ENCODE data around the gene CAPZB. TPM values are rescaled to one million over a fixed set of nuclear protein-coding genes. Genes with fewer than 3 reads are reported as not detected.

CAPZB gene
- total RNA-seq, 3 donors from 2014 or later (not counting 1 experiment from before 2014, with no cell fraction given): 369 to 393 (median 375) TPM

GRCh38 chr1:19325368-19325957 lies 159.9 kb downstream of the CAPZB start:
- DNase-seq: no peak
- Mint-ChIP-seq H3K4me3 (no peak overlapping the region), H3K4me1 (peaks cover 0 to 5% of the 10 kb centered on the region in 2 donors), H3K27ac (no peak overlapping the region), H3K36me3 (no peaks in the 10 kb centered on the region), H3K9me3 (no peaks in the 10 kb centered on the region), H3K27me3 (ENCODE audit: low read depth in 2 of 2) (no peaks in the 10 kb centered on the region)
- Histone ChIP-seq H3K27me3 (ENCODE audit: control insufficient read depth, insufficient read depth, low read length) (no peaks in the 10 kb centered on the region), H3K4me3 (ENCODE audit: low read length) (no peak overlapping the region), H3K36me3 (ENCODE audit: control insufficient read depth, insufficient read depth, low read length) (peaks cover 21% of the 10 kb centered on the region), H3K4me1 (ENCODE audit: control insufficient read depth, insufficient read depth, low read length) (no peaks in the 10 kb centered on the region), H3K27ac (ENCODE audit: low read length) (no peak overlapping the region), H3K9me3 (ENCODE audit: control insufficient read depth, insufficient read depth, low read length) (no peaks in the 10 kb centered on the region)
- intact Hi-C loops (cut with micrococcal nuclease): no loop called here
- TF ChIP-seq, protein P1, sequence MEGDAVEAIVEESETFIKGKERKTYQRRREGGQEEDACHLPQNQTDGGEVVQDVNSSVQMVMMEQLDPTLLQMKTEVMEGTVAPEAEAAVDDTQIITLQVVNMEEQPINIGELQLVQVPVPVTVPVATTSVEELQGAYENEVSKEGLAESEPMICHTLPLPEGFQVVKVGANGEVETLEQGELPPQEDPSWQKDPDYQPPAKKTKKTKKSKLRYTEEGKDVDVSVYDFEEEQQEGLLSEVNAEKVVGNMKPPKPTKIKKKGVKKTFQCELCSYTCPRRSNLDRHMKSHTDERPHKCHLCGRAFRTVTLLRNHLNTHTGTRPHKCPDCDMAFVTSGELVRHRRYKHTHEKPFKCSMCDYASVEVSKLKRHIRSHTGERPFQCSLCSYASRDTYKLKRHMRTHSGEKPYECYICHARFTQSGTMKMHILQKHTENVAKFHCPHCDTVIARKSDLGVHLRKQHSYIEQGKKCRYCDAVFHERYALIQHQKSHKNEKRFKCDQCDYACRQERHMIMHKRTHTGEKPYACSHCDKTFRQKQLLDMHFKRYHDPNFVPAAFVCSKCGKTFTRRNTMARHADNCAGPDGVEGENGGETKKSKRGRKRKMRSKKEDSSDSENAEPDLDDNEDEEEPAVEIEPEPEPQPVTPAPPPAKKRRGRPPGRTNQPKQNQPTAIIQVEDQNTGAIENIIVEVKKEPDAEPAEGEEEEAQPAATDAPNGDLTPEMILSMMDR (IDR thresholded peaks at IDR 0.05): no peak
- ATAC-seq: peak in 1 of 3 donors; percentile 73
- 91% methylated on average over 19 of the region's 19 CpGs for WGBS (ENCODE audit: insufficient coverage)

DNA sequence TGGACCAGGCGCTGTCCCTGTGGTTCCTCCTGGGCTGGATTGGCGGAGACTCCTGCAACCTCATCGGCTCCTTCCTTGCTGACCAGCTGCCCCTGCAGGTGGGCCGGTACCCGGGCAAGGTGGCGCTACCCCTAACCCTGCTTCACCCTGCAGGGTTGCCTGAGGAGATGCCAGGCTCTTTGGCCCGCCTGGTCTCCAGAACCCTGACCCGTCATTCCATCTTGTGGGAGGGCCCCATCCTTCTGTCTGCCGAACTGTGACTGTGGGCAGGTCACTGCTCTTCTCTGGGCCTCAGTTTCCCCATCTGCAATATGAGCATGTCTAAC lies 160.7 kb downstream of the CAPZB start:
- TF ChIP-seq, protein P1 (IDR thresholded peaks at IDR 0.05): no peak
- DNase-seq (no peak), ATAC-seq (no peak)
- H3K27ac Mint-ChIP-seq: no peak overlapping the region
- intact Hi-C loops (cut with micrococcal nuclease): no loop called here
- no peak overlapping the region for H3K4me3 Mint-ChIP-seq
- no peaks in the 10 kb centered on the region for H3K36me3 Mint-ChIP-seq
- H3K27me3 Mint-ChIP-seq (ENCODE audit: low read depth in 2 of 2): no peaks in the 10 kb centered on the region
- no peak overlapping the region for H3K4me3 ChIP-seq (ENCODE audit: low read length)
- no peak overlapping the region for H3K27ac ChIP-seq (ENCODE audit: low read length)
- H3K27me3 ChIP-seq (ENCODE audit: control insufficient read depth, insufficient read depth, low read length): no peaks in the 10 kb centered on the region
- no peaks in the 10 kb centered on the region for H3K9me3 Mint-ChIP-seq
- peaks cover 0 to 3% of the 10 kb centered on the region in 2 donors for H3K4me1 Mint-ChIP-seq
- H3K4me1 ChIP-seq (ENCODE audit: control insufficient read depth, insufficient read depth, low read length): no peaks in the 10 kb centered on the region
- WGBS (ENCODE audit: insufficient coverage): 96% methylated on average over 9 of the region's 9 CpGs
- H3K9me3 ChIP-seq (ENCODE audit: control insufficient read depth, insufficient read depth, low read length): no peaks in the 10 kb centered on the region
- H3K36me3 ChIP-seq (ENCODE audit: control insufficient read depth, insufficient read depth, low read length): peaks cover 21% of the 10 kb centered on the region

DNA sequence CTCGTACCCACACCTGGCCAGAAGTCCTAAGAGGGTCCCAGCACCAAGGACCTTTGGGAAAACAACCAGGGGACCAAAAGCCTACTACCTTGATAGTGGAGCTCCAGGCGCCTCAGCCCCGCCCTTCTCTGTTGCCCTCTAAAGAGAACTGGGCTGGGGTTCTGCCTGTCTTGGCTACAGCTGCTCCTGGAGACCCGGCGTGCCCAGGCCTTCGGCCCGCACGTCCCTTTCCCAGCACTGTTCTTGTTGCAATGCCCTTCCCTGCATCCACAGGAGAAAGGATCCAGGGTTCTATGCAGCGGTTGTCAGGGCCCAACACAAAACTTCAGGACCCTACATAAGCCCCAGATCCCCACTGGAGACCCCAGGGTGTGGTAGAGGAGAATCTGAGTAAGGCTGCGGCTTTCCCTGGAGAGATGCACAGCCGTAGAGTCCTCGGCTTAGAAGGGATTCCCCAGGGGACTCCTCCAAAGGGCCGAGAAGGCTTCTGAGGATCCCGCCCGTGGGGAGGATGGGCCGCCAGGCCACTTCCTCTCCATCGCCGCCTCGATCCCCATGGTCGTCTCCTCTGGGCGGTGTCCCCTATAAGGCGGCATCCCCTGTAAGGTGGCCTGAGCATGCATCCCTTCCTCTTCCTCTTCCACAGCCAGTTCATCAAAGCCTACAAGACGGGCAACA lies 161.2 kb downstream of the CAPZB start:
- DNase-seq (no peak), ATAC-seq (no peak)
- H3K27ac ChIP-seq (ENCODE audit: low read length): no peak overlapping the region
- H3K4me1 Mint-ChIP-seq: no peaks in the 10 kb centered on the region
- TF ChIP-seq, protein P1 (IDR thresholded peaks at IDR 0.05): no peak
- peaks cover 21% of the 10 kb centered on the region for H3K36me3 ChIP-seq (ENCODE audit: control insufficient read depth, insufficient read depth, low read length)
- no peak overlapping the region for H3K27ac Mint-ChIP-seq
- H3K4me3 ChIP-seq (ENCODE audit: low read length): no peak overlapping the region
- no peaks in the 10 kb centered on the region for H3K9me3 Mint-ChIP-seq
- 93% methylated on average over 22 of the region's 23 CpGs for WGBS (ENCODE audit: insufficient coverage)
- intact Hi-C loops (cut with micrococcal nuclease): no loop called here
- H3K27me3 ChIP-seq (ENCODE audit: control insufficient read depth, insufficient read depth, low read length): no peaks in the 10 kb centered on the region
- no peaks in the 10 kb centered on the region for H3K36me3 Mint-ChIP-seq
- H3K4me3 Mint-ChIP-seq: peak overlapping the region; percentile 40
- no peaks in the 10 kb centered on the region for H3K9me3 ChIP-seq (ENCODE audit: control insufficient read depth, insufficient read depth, low read length)
- no peaks in the 10 kb centered on the region for H3K27me3 Mint-ChIP-seq (ENCODE audit: low read depth in 2 of 2)
- H3K4me1 ChIP-seq (ENCODE audit: control insufficient read depth, insufficient read depth, low read length): no peaks in the 10 kb centered on the region

- Mint-ChIP-seq H3K27me3 (ENCODE audit: low read depth in 2 of 2) (no peaks in the 10 kb centered on the region), H3K4me1 (no peaks in the 10 kb centered on the region), H3K4me3 (no peak overlapping the region), H3K36me3 (no peaks in the 10 kb centered on the region), H3K27ac (no peak overlapping the region), H3K9me3 (no peaks in the 10 kb centered on the region)
- intact Hi-C loops (cut with micrococcal nuclease): no loop called here
- TF ChIP-seq, protein P1 (IDR thresholded peaks at IDR 0.05): no peak
- no peaks in the 10 kb centered on the region for H3K27me3 ChIP-seq (ENCODE audit: control insufficient read depth, insufficient read depth, low read length)
- H3K27ac ChIP-seq (ENCODE audit: low read length): no peak overlapping the region
- H3K4me3 ChIP-seq (ENCODE audit: low read length): no peak overlapping the region
- DNase-seq (peak in 1 of 2 donors; percentile 4), ATAC-seq (no peak)
- WGBS (ENCODE audit: insufficient coverage): 89% methylated on average over 10 of the region's 10 CpGs
- no peaks in the 10 kb centered on the region for H3K4me1 ChIP-seq (ENCODE audit: control insufficient read depth, insufficient read depth, low read length)
- no peaks in the 10 kb centered on the region for H3K9me3 ChIP-seq (ENCODE audit: control insufficient read depth, insufficient read depth, low read length)
- H3K36me3 ChIP-seq (ENCODE audit: control insufficient read depth, insufficient read depth, low read length): peaks cover 22% of the 10 kb centered on the region
Measured at GRCh38 chr1:19322481-19322880, 162.9 kb downstream of the CAPZB start.
